ENCODE results near the gene CUEDC1. TPM values are rescaled to one million over a fixed set of nuclear protein-coding genes. Genes with fewer than 3 reads are reported as not detected.

CUEDC1 gene
- total and polyA plus RNA-seq, 2 of the 13 experiments (the other 11 are each of a cell fraction or from before 2014, with no cell fraction given): 7.4 to 12.9 TPM

- TF ChIP-seq, protein P1, sequence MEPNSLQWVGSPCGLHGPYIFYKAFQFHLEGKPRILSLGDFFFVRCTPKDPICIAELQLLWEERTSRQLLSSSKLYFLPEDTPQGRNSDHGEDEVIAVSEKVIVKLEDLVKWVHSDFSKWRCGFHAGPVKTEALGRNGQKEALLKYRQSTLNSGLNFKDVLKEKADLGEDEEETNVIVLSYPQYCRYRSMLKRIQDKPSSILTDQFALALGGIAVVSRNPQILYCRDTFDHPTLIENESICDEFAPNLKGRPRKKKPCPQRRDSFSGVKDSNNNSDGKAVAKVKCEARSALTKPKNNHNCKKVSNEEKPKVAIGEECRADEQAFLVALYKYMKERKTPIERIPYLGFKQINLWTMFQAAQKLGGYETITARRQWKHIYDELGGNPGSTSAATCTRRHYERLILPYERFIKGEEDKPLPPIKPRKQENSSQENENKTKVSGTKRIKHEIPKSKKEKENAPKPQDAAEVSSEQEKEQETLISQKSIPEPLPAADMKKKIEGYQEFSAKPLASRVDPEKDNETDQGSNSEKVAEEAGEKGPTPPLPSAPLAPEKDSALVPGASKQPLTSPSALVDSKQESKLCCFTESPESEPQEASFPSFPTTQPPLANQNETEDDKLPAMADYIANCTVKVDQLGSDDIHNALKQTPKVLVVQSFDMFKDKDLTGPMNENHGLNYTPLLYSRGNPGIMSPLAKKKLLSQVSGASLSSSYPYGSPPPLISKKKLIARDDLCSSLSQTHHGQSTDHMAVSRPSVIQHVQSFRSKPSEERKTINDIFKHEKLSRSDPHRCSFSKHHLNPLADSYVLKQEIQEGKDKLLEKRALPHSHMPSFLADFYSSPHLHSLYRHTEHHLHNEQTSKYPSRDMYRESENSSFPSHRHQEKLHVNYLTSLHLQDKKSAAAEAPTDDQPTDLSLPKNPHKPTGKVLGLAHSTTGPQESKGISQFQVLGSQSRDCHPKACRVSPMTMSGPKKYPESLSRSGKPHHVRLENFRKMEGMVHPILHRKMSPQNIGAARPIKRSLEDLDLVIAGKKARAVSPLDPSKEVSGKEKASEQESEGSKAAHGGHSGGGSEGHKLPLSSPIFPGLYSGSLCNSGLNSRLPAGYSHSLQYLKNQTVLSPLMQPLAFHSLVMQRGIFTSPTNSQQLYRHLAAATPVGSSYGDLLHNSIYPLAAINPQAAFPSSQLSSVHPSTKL (CRISPR knock-in tag; IDR thresholded peaks at IDR 0.05): peak; percentile 90
- TF ChIP-seq SRY (CRISPR knock-in tag; IDR thresholded peaks at IDR 0.05) (no peak), HHEX (CRISPR knock-in tag; IDR thresholded peaks at IDR 0.05) (no peak), GZF1 (CRISPR knock-in tag; IDR thresholded peaks at IDR 0.05) (peak; percentile 61; the same call in 1 of the 2 replicates), TOE1 (CRISPR knock-in tag; IDR thresholded peaks at IDR 0.05) (no peak), ZNF260 (CRISPR knock-in tag; IDR thresholded peaks at IDR 0.05; ENCODE audit: borderline replicate concordance, low read depth) (no peak), ZNF451 (CRISPR knock-in tag; IDR thresholded peaks at IDR 0.05) (0 out of 2 replicates have a peak, but pooled peaks have one; percentile 26), SIX1 (CRISPR knock-in tag; IDR thresholded peaks at IDR 0.05; ENCODE audit: borderline replicate concordance) (peak; percentile 85), MED8 (CRISPR knock-in tag; IDR thresholded peaks at IDR 0.05; ENCODE audit: insufficient replicate concordance) (no peak), FOXO4 (CRISPR knock-in tag; conservative IDR thresholded peaks at IDR 0.05) (no peak), HMG20A (CRISPR knock-in tag; IDR thresholded peaks at IDR 0.05; ENCODE audit: borderline replicate concordance) (peak; percentile 76; the same call in 1 of the 2 replicates), NR2C2 (CRISPR knock-in tag; IDR thresholded peaks at IDR 0.05; ENCODE audit: borderline replicate concordance) (peak; percentile 33; the same call in 1 of the 2 replicates), STAG1 (CRISPR knock-in tag; IDR thresholded peaks at IDR 0.05) (peak; percentile 31; the same call in 1 of the 2 replicates), REL (CRISPR knock-in tag; conservative IDR thresholded peaks at IDR 0.05) (no peak), ZNF562 (CRISPR knock-in tag; IDR thresholded peaks at IDR 0.05; ENCODE audit: borderline replicate concordance) (no peak)
- TF ChIP-seq, protein P2, sequence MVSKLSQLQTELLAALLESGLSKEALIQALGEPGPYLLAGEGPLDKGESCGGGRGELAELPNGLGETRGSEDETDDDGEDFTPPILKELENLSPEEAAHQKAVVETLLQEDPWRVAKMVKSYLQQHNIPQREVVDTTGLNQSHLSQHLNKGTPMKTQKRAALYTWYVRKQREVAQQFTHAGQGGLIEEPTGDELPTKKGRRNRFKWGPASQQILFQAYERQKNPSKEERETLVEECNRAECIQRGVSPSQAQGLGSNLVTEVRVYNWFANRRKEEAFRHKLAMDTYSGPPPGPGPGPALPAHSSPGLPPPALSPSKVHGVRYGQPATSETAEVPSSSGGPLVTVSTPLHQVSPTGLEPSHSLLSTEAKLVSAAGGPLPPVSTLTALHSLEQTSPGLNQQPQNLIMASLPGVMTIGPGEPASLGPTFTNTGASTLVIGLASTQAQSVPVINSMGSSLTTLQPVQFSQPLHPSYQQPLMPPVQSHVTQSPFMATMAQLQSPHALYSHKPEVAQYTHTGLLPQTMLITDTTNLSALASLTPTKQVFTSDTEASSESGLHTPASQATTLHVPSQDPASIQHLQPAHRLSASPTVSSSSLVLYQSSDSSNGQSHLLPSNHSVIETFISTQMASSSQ (IDR thresholded peaks at IDR 0.05; ENCODE audit: low read depth): peak; percentile 63
- TF ChIP-seq, protein P2 (CRISPR knock-in tag; IDR thresholded peaks at IDR 0.05; ENCODE audit: borderline replicate concordance): peak; percentile 71; the same call in 1 of the 2 replicates
- TF ChIP-seq, protein P3, sequence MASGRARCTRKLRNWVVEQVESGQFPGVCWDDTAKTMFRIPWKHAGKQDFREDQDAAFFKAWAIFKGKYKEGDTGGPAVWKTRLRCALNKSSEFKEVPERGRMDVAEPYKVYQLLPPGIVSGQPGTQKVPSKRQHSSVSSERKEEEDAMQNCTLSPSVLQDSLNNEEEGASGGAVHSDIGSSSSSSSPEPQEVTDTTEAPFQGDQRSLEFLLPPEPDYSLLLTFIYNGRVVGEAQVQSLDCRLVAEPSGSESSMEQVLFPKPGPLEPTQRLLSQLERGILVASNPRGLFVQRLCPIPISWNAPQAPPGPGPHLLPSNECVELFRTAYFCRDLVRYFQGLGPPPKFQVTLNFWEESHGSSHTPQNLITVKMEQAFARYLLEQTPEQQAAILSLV (CRISPR knock-in tag; IDR thresholded peaks at IDR 0.05; ENCODE audit: borderline replicate concordance): no peak
These were observed 99.7 kb downstream of the CUEDC1 start (continued) for GRCh38 chr17:57855391-57856035.

Measured in HepG2 (cell line).